Measurements from ENCODE around the gene REEP3.

DNA sequence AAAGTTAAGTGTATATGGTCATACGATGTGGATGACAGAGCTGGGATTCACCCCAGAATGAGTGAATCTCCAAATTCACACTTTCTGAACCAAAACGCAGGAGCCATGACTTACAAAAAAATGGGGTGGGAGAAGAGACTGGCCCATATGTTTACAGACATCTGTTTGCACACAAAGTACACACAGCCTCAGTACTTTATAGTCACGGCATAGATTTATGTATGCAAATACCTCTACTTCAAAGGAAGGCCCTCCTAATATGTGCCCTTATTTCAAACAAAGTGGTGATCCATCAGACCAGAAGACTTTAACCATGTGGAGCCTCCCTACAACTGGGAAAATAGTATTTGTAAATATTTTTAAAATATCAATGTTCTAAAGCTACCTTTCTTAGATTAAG is 33.2 kb upstream of the REEP3 start:
- TF ChIP-seq RARB (CRISPR knock-in tag; IDR thresholded peaks at IDR 0.05) (no peak), ZNF70 (CRISPR knock-in tag; IDR thresholded peaks at IDR 0.05) (no peak)

Data from SK-N-SH treated with all-trans-retinoic acid at 6 μM for 48 hours (cell line).